GM23338 (cell line): ENCODE results near the gene TEKT5. TPM values are rescaled to one million over a fixed set of nuclear protein-coding genes. Genes with fewer than 3 reads are reported as not detected.

Experiments
- ATAC-seq: fragments of 200-7000 bp; cut with Tn5 transposase; 3 replicates; pipeline ENCODE4 v1.9.1; 2020
- DNase-seq: peaks from one replicate; pipeline ENCODE4 v3.0.0-alpha.2; 2015; ENCODE audit warnings: low spot score
- H2AFZ ChIP-seq: fragments of 200-600 bp; sonication (generic); 2 replicates; pipeline ENCODE4 v1.8.0; 2016; ENCODE audit warnings: antibody characterized with exemption, mild to moderate bottlenecking, moderate library complexity
- H3F3A ChIP-seq: fragments of 200-600 bp; sonication (generic); replicated peaks from 2 replicates; pipeline ENCODE4 v1.8.0; 2017; ENCODE audit warnings: antibody characterized with exemption, mixed run types, low read depth
- H3K27ac ChIP-seq: fragments of 200-600 bp; sonication (generic); 2 replicates; pipeline ENCODE4 v1.6.1; 2016; ENCODE audit warnings: low read depth
- H3K27me3 ChIP-seq: fragments of 200-600 bp; sonication (generic); 2 replicates; pipeline ENCODE4 v1.8.0; 2016; ENCODE audit warnings: mild to moderate bottlenecking, mixed run types, moderate library complexity; ENCODE audit not compliant: insufficient read depth
- H3K36me3 ChIP-seq: fragments of 200-600 bp; sonication (generic); 2 replicates; pipeline ENCODE4 v1.8.0; 2016; ENCODE audit warnings: mild to moderate bottlenecking; ENCODE audit not compliant: insufficient read depth
- H3K4me1 ChIP-seq: fragments of 200-600 bp; sonication (generic); 2 replicates; pipeline ENCODE4 v1.8.0; 2016; ENCODE audit warnings: mild to moderate bottlenecking, moderate library complexity; ENCODE audit not compliant: insufficient read depth
- H3K4me2 ChIP-seq: fragments of 200-600 bp; sonication (generic); 2 replicates; pipeline ENCODE4 v1.7.1; 2017; ENCODE audit warnings: mixed run types
- H3K4me3 ChIP-seq: fragments of 200-600 bp; sonication (generic); 2 replicates; pipeline ENCODE4 v1.6.1; 2016; ENCODE audit warnings: mixed run types
- H3K79me2 ChIP-seq: fragments of 200-600 bp; sonication (generic); replicated peaks from 2 replicates; pipeline ENCODE4 v1.8.0; 2017; ENCODE audit warnings: mild to moderate bottlenecking; ENCODE audit not compliant: insufficient read depth
- H3K9me2 ChIP-seq: fragments of 200-600 bp; sonication (generic); 2 replicates; pipeline ENCODE4 v1.8.0; 2017; ENCODE audit not compliant: insufficient read depth
- H4K20me1 ChIP-seq: fragments of 200-600 bp; sonication (generic); replicated peaks from 2 replicates; pipeline ENCODE4 v1.8.0; 2017; ENCODE audit warnings: mild to moderate bottlenecking; ENCODE audit not compliant: insufficient read depth
- H3K27ac Mint-ChIP-seq: 2 replicates; pipeline ENCODE4 v1.8.0; 2020; ENCODE audit warnings: inconsistent platforms, mild to moderate bottlenecking, moderate library complexity, mixed read lengths
- H3K27me3 Mint-ChIP-seq: 3 replicates; pipeline ENCODE4 v1.8.0; 2022; ENCODE audit warnings: low read depth, mild to moderate bottlenecking, moderate library complexity, mixed read lengths, inconsistent platforms; ENCODE audit not compliant: insufficient read depth, poor library complexity
- H3K36me3 Mint-ChIP-seq: 3 replicates; pipeline ENCODE4 v1.8.0; 2021; ENCODE audit warnings: low read depth, mild to moderate bottlenecking, inconsistent platforms, moderate library complexity, mixed read lengths
- H3K4me1 Mint-ChIP-seq: 3 replicates; pipeline ENCODE4 v1.8.0; 2020; ENCODE audit warnings: mild to moderate bottlenecking, inconsistent platforms, mixed read lengths
- H3K4me3 Mint-ChIP-seq: 3 replicates; pipeline ENCODE4 v1.8.0; 2021; ENCODE audit warnings: moderate library complexity, mild to moderate bottlenecking, inconsistent platforms, mixed read lengths
- H3K9me3 Mint-ChIP-seq: 3 replicates; pipeline ENCODE4 v1.8.0; 2020; ENCODE audit warnings: moderate library complexity, mild to moderate bottlenecking, inconsistent platforms, mixed read lengths
- CTCF ChIP-seq, 2 experiments: fragments of 200-600 bp in 1 of 2; sonication (generic) in 1 of 2; conservative IDR thresholded peaks; 2 replicates each; pipeline versions ENCODE4 v1.5.1 to v1.6.1; 2016 to 2017; ENCODE audit warnings: antibody characterized with exemption in 2 of 2, low read depth in 2 of 2, mild to moderate bottlenecking in 2 of 2, moderate library complexity in 1 of 2
- EZH2 ChIP-seq: fragments of 200-600 bp; sonication (generic); IDR thresholded peaks from one replicate; pipeline ENCODE4 v1.8.0; 2017; ENCODE audit warnings: antibody characterized with exemption, mild to moderate bottlenecking, low read depth; ENCODE audit not compliant: unreplicated experiment
- JUNB ChIP-seq: IDR thresholded peaks from one replicate; pipeline ENCODE4 v1.6.1; 2016; ENCODE audit warnings: antibody characterized with exemption; ENCODE audit not compliant: unreplicated experiment
- NANOG ChIP-seq: IDR thresholded peaks from 2 replicates; pipeline ENCODE4 v1.6.1; 2016; ENCODE audit warnings: antibody characterized with exemption, borderline replicate concordance
- POLR2AphosphoS5 ChIP-seq: IDR thresholded peaks from 2 replicates; pipeline ENCODE4 v1.6.1; 2016; ENCODE audit warnings: antibody characterized with exemption, low read depth
- REST ChIP-seq: IDR thresholded peaks from one replicate; pipeline ENCODE4 v1.6.1; 2018; ENCODE audit warnings: antibody characterized with exemption; ENCODE audit not compliant: unreplicated experiment
- ZNF331 ChIP-seq: fragments of 250-450 bp; sonication (Bioruptor Pico); IDR thresholded peaks from 2 replicates; pipeline ENCODE4 v1.5.0; 2020; ENCODE audit warnings: low read depth, mild to moderate bottlenecking, moderate library complexity
- ZNF462 ChIP-seq: fragments of 250-450 bp; sonication (Bioruptor Pico); IDR thresholded peaks from 2 replicates; pipeline ENCODE4 v1.5.0; 2020; ENCODE audit warnings: mild to moderate bottlenecking, moderate library complexity
- polyA plus RNA-seq: library from polyadenylated mRNA; unstranded; fragments of >200 nt; fragmentation: Nextera tagmentation; extraction: Ambion mirVana; gene quantifications from 2 replicates; pipeline ENCODE4 v1.2.1, GENCODE V29; 2016
- total RNA-seq: library from RNA; depleted of rRNA; stranded (reverse); fragments of >200 nt; shearing (Covaris generic); gene quantifications from 2 replicates; pipeline ENCODE4 v1.2.3, GENCODE V29; 2014
- TF ChIP-seq, protein P1 (sequence below): IDR thresholded peaks from 2 replicates; pipeline ENCODE4 v1.6.1; 2016; ENCODE audit warnings: antibody characterized with exemption

The TEKT5 gene
- total and polyA plus RNA-seq, 2 experiments from 2014 or later = 0.52 TPM; not detected in 1

GRCh38 chr16:10625595-10626357 lies 69.0 kb downstream of the TEKT5 start:
- H2AFZ ChIP-seq = 0 out of 2 replicates have a peak overlapping the region, but pooled peaks have one; percentile 29
- H3K27me3 Mint-ChIP-seq = peaks cover 2% of the 10 kb centered on the region
- H3K4me1 ChIP-seq = no peaks in the 10 kb centered on the region
- H3K27me3 ChIP-seq = no peaks in the 10 kb centered on the region
- H3K27ac Mint-ChIP-seq = no peak overlapping the region
- H4K20me1 ChIP-seq = no peaks in the 10 kb centered on the region
- no peak for DNase-seq
- H3K4me3 Mint-ChIP-seq = no peak overlapping the region
- H3F3A ChIP-seq = no peaks in the 10 kb centered on the region
- H3K4me1 Mint-ChIP-seq = no peaks in the 10 kb centered on the region; the same call in 2 of the 3 replicates
- no peaks in the 10 kb centered on the region for H3K9me2 ChIP-seq
- no peaks in the 10 kb centered on the region for H3K36me3 ChIP-seq
- no peak overlapping the region for H3K27ac ChIP-seq
- no peaks in the 10 kb centered on the region for H3K36me3 Mint-ChIP-seq
- H3K79me2 ChIP-seq = no peaks in the 10 kb centered on the region
- TF ChIP-seq NANOG = no peak
- TF ChIP-seq JUNB = no peak
- TF ChIP-seq, protein P1, sequence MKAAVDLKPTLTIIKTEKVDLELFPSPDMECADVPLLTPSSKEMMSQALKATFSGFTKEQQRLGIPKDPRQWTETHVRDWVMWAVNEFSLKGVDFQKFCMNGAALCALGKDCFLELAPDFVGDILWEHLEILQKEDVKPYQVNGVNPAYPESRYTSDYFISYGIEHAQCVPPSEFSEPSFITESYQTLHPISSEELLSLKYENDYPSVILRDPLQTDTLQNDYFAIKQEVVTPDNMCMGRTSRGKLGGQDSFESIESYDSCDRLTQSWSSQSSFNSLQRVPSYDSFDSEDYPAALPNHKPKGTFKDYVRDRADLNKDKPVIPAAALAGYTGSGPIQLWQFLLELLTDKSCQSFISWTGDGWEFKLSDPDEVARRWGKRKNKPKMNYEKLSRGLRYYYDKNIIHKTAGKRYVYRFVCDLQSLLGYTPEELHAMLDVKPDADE = no peak
- no peak for TF ChIP-seq EZH2
- TF ChIP-seq POLR2AphosphoS5 = no peak
- no peak for TF ChIP-seq ZNF331 (CRISPR knock-in tag)
- TF ChIP-seq REST = no peak
- TF ChIP-seq CTCF (conservative IDR thresholded peaks at IDR 0.05; ENCODE audit: low read depth in 2 of 2) = no peak
- TF ChIP-seq ZNF462 = no peak
- ATAC-seq = no peak
- H3K4me2 ChIP-seq = no peak overlapping the region
- H3K4me3 ChIP-seq = no peak overlapping the region
- H3K9me3 Mint-ChIP-seq = no peaks in the 10 kb centered on the region; the same call in 2 of the 3 replicates
